ENCODE measurements around the gene TMEM81.

- no peak for TF ChIP-seq TAF1 (IDR thresholded peaks at IDR 0.05; ENCODE audit: borderline replicate concordance, low read depth, low read length)
- TF ChIP-seq POLR2AphosphoS5 (IDR thresholded peaks at IDR 0.05; ENCODE audit: low read depth, low read length): no peak
- TF ChIP-seq, protein P1, sequence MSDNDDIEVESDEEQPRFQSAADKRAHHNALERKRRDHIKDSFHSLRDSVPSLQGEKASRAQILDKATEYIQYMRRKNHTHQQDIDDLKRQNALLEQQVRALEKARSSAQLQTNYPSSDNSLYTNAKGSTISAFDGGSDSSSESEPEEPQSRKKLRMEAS (IDR thresholded peaks at IDR 0.05; ENCODE audit: low read depth): no peak
- no peak for TF ChIP-seq SIN3A (IDR thresholded peaks at IDR 0.05; ENCODE audit: borderline replicate concordance, low read depth, low read length)
- TF ChIP-seq CTCF (IDR thresholded peaks at IDR 0.05): no peak
- no peak for TF ChIP-seq CHD2 (IDR thresholded peaks at IDR 0.05; ENCODE audit: low read length, partially characterized antibody)
- no peak for TF ChIP-seq FOSL2 (IDR thresholded peaks at IDR 0.05; ENCODE audit: borderline replicate concordance, low read depth)
- no peak for TF ChIP-seq EP300 (IDR thresholded peaks at IDR 0.05; ENCODE audit: borderline replicate concordance in 1 of 2, low read depth in 1 of 2, low read length in 1 of 2)
- TF ChIP-seq, protein P2, sequence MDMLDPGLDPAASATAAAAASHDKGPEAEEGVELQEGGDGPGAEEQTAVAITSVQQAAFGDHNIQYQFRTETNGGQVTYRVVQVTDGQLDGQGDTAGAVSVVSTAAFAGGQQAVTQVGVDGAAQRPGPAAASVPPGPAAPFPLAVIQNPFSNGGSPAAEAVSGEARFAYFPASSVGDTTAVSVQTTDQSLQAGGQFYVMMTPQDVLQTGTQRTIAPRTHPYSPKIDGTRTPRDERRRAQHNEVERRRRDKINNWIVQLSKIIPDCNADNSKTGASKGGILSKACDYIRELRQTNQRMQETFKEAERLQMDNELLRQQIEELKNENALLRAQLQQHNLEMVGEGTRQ (IDR thresholded peaks at IDR 0.05; ENCODE audit: borderline replicate concordance, low read depth, low read length): no peak
Measured at GRCh38 chr1:205095422-205095821, 11.2 kb upstream of the TMEM81 start.

Data from SK-N-SH (cell line).